Measurements from ENCODE around the gene SARS1. TPM values are rescaled to one million over a fixed set of nuclear protein-coding genes. Genes with fewer than 3 reads are reported as not detected.

Gene SARS1
- total RNA-seq, 4 donors from 2014 or later = 164 to 264 (median 200) TPM

- no peak for TF ChIP-seq POLR2A (IDR thresholded peaks at IDR 0.05)
- no peak for TF ChIP-seq CTCF (IDR thresholded peaks at IDR 0.05)
- H3K27ac ChIP-seq = peak overlapping the region in 2 of 3 donors; percentile 22 to 48
- intact Hi-C loops (cut with DNase I) = loop anchor here (10.0 kb wide), 1 partner anchor 227 kb away; the partner anchor contains the start of gene ATXN7L2
Observed at GRCh38 chr1:109257682-109258421, 44.1 kb downstream of the SARS1 start.

DNA sequence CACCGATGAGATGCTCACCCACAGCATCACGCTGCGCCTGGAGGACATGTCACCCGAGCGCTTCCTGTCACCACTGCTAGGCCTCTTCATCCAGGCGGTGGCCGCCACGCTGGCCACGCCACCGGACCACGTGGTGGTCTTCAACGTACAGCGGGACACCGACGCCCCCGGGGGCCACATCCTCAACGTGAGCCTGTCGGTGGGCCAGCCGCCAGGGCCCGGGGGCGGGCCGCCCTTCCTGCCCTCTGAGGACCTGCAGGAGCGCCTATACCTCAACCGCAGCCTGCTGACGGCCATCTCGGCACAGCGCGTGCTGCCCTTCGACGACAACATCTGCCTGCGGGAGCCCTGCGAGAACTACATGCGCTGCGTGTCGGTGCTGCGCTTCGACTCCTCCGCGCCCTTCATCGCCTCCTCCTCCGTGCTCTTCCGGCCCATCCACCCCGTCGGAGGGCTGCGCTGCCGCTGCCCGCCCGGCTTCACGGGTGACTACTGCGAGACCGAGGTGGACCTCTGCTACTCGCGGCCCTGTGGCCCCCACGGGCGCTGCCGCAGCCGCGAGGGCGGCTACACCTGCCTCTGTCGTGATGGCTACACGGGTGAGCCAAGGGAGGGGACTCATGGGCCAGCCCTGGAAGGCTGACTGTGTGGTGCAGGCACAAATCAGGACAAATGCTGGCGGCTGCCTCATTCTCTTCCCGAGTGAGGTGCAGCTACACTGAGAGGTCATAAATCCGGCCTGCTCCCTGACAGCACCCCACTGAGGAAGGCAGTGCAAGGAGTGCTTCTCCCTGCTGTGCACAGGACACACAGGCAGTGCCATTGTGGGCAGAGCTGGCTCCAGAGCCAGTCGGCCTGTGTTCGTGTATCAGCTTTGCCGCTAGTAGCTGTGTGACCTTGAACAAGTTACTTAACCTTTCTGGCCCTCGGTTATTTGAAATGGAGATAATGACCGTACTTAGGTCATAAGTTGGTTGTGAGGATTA is 45.1 kb downstream of the SARS1 start:
- H3K9me3 ChIP-seq = no peaks in the 10 kb centered on the region
- no peak overlapping the region for H3K4me3 ChIP-seq (replicated peaks in 1 of 3)
- H3K27ac ChIP-seq = no peak overlapping the region
- WGBS, 2 donors = 94 to 96% methylated on average over 54 to 57 of the region's 69 CpGs
- TF ChIP-seq POLR2A (IDR thresholded peaks at IDR 0.05) (no peak), CTCF (IDR thresholded peaks at IDR 0.05) (no peak)
- H3K4me1 ChIP-seq = peaks cover 24 to 38% of the 10 kb centered on the region in 2 donors
- H3K36me3 ChIP-seq = peaks cover 7 to 8% of the 10 kb centered on the region in 2 donors
- no peak for DNase-seq
- intact Hi-C loops (cut with DNase I) = loop anchor here (10.0 kb wide), 1 partner anchor 226 kb away; the partner anchor contains the start of gene ATXN7L2
- H3K27me3 ChIP-seq = no peaks in the 10 kb centered on the region

More at GRCh38 chr1:109257682-109258421, 44.1 kb downstream of the SARS1 start:
- H3K27me3 ChIP-seq = no peaks in the 10 kb centered on the region
- peaks cover 32 to 48% of the 10 kb centered on the region in 2 donors for H3K4me1 ChIP-seq
- WGBS, 2 donors = 84 to 89% methylated on average over 12 to 13 of the region's 15 CpGs
- no peak overlapping the region for H3K4me3 ChIP-seq (replicated peaks in 1 of 3)
- no peaks in the 10 kb centered on the region for H3K9me3 ChIP-seq
- no peak for DNase-seq
- H3K36me3 ChIP-seq = peaks cover 7 to 8% of the 10 kb centered on the region in 2 donors

GRCh38 chr1:109259674-109260557 is 46.2 kb downstream of the SARS1 start:
- intact Hi-C loops (cut with DNase I) = loop anchor here (5.0 to 10.0 kb wide), 3 partner anchors 58 to 275 kb away; partner anchors contain the start of genes ATXN7L2 and GPR61
- no peaks in the 10 kb centered on the region for H3K27me3 ChIP-seq
- no peak for TF ChIP-seq POLR2A (IDR thresholded peaks at IDR 0.05)
- no peak for TF ChIP-seq CTCF (IDR thresholded peaks at IDR 0.05)
- H3K27ac ChIP-seq = no peak overlapping the region
- DNase-seq = no peak
- H3K36me3 ChIP-seq = peaks cover 11 to 17% of the 10 kb centered on the region in 2 donors
- peaks cover 13 to 27% of the 10 kb centered on the region in 2 donors for H3K4me1 ChIP-seq
- 72 to 80% methylated on average over 7 of the region's 7 CpGs for WGBS, 2 donors
- no peaks in the 10 kb centered on the region for H3K9me3 ChIP-seq
- H3K4me3 ChIP-seq (replicated peaks in 1 of 3) = no peak overlapping the region

GRCh38 chr1:109261006-109261405 is 47.3 kb downstream of the SARS1 start:
- TF ChIP-seq POLR2A (IDR thresholded peaks at IDR 0.05) (no peak), CTCF (IDR thresholded peaks at IDR 0.05) (no peak)
- Histone ChIP-seq H3K27me3 (no peaks in the 10 kb centered on the region), H3K4me1 (peaks cover 2 to 16% of the 10 kb centered on the region in 2 donors), H3K4me3 (replicated peaks in 1 of 3) (no peak overlapping the region), H3K9me3 (no peaks in the 10 kb centered on the region), H3K36me3 (peaks cover 18 to 27% of the 10 kb centered on the region in 2 donors), H3K27ac (no peak overlapping the region)
- no peak for DNase-seq
- WGBS, 2 donors = 94 to 95% methylated on average over 16 of the region's 16 CpGs
- intact Hi-C loops (cut with DNase I) = loop anchor here (5.0 to 10.0 kb wide), 2 partner anchors 59 to 274 kb away; partner anchors contain the start of gene GPR61

Measured in thyroid gland (tissue), 4 donors.